ENCODE data around the gene KLRK1.
"Not testable (repeated sequence)": the region's sequence is repeated elsewhere in the genome, so short reads cannot be mapped to it uniquely, and the experiment has no call there.

The KLRK1 gene

DNA sequence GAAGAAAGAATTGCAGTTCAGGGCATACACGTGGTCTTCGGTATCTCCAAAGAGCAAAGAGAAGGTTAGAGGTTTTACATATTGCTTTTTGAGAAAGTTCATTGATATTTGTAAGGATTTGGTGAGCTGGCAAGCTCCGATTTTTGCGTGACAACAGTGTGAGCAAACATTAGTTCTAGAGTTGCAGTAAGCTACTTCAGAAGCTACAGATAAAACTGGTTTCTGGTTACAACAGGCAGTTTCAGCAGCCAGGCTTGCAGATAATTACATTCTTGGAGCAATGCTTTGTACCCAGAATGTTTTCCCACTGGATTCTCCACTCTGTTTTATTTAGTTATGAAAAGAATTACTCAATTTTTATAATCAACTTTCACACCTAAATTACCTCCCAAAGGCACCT, 28.2 kb downstream of the KLRK1 start:
- no peak for DNase-seq

DNA sequence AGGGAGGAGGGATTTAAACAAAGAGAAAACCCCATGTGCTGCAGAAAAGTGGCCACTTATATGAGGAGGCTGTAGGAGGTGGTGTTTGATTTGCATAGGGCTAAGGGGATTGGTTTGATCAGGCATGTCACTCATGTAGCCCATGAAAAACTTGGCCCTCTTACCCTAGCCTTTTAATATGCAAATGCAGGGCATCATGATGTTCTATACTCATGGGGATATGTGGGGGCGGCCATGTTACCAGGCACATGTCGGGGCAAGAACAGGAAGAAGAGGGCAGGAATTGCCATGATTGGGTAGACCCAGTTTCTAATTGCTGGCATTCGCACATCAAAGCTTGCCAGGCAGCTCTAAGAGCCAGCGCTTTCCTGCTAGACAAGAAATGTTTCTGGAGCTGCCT, 28.8 kb downstream of the KLRK1 start:
- DNase-seq: no peak

DNA sequence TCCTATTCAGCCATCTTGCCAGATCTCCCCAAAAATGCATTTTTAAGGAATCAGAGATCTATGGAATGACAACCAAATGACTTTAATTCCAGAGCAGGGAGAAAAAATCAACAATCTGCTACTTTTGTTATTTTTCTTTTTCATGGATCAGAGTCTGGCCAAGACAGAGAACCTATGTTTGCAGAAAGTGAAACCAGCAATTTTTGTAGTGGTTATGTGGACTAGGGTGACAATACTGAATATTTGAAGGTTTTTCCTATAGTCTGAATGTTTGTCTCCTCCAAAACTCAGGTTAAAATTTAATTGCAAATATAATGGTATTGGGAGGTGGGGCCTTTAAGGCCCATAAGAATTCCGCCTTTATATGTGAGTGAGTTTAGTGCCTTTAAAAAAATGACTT, 30.9 kb downstream of the KLRK1 start:
- DNase-seq: no peak

DNA sequence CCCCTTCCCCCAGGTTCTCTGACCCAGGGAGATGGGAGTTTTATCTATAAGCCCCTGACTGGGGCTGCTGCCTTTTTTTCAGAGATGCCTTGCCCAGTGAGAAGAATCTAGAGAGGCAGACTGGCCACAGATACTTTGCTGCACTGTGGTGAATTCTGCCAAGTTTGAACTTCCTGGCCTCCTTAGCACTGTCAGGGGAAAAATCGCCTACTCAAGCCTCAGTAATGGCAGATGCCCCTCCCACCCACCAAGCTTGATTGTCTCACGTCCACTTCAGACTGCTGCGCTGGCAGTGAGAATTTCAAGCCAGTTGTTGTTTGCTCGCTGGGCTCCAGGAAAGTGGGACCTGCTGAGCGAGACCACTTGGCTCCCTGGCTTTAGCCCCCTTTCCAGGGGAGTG, 31.7 kb downstream of the KLRK1 start:
- no peak for DNase-seq

DNA sequence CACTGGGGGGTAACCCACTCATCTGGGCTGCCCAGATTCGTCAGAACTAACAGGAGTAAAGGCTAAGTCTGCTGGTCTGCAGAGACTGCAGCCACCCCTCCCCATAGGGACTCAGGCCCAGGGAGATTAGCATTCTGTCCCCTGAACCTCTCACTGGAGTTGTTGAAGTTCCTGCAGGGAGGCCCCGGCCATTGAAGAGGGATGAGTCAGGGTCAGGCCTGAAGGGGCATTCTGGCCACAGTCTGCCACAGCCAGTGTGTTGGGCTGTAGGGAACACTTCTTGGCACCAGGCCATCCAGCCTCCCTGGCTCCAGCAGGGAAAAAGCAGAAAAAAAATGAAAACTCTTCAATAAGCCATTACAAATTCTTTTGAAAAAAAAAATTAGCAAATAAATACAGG, 35.3 kb downstream of the KLRK1 start:
- DNase-seq: no peak

DNA sequence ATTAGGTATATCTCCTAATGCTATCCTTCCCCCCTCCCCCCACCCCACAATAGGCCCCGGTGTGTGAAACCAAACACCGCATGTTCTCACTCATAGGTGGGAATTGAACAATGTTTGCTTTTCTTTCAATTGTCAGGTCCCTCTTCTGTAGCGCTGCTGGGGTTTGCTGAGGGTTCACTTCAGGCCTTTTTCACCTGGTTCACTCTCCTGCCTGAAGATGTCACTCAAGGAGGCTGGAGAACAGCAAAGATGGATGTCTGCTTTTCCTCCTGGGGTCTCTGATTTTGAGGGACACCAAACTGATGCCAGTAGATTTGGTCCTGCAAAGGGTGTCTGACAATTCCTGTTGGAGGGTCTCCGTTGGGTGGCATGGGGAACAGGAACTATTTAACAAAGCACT, 35.8 kb downstream of the KLRK1 start:
- no peak for DNase-seq

DNA sequence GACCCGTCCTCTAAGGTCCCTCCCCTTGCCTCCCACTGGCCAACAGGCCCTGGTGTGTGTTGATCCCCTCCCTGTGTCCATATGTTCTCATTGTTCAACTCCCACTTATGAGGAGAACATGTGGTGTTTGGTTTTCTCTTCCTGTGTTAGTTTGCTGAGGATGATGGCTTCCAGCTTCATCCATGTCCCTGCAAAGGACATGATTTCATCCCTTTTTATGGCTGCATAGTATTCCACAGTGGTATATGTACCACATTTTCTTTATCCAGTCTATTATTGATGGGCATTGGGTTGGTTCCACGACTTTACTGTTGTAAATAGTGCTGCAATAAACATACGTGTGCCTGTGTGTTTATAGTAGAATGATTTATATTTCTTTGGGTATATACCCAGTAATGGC, 38.4 kb downstream of the KLRK1 start:
- not testable (repeated sequence) for DNase-seq

DNA sequence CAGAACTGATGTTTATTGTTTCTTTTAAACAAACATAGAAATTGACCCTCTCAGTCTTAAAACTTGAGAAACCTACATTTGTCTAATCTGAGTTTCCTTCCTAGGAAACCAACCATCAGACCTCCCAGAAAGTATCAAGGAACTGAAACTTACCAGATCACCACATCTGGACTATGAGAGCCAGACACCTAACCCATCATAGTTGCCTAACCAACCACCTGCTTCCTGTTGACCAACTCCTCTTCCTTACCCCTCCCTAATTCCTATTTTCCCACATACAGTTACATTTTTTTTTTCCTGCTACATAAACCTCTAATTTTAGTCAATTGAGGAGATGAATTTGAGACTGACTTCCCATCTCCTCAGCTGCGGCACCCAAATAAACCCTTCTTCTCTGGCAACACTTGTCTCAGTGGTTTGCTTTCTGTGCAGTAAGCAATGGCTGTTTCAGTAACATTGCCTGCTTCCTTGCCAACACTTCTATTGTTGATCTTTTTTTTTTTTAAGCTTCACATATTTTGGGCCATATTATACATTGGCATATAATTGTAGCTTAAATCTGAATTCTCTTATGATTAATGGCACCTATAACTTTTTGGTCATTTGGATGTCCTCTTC, 47.8 kb downstream of the KLRK1 start:
- DNase-seq: no peak

DNA sequence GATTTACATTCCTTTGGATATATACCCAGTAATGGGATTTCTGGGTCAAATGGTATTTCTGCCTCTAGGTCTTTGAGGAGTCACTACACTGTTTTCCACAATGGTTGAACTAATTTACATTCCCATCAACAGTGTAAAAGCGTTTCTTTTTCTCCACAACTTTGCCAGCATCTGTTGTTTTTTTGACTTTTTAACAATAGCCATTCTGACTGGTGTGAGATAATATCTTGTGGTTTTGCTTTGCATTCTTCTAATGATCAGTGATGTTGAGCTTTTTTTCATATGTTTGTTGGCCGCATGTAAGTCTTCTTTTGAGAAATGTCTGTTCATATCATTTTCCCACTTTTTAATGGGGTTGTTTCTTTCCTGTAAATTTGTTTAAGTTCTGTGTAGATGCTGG, 48.9 kb downstream of the KLRK1 start:
- not testable (repeated sequence) for DNase-seq

DNA sequence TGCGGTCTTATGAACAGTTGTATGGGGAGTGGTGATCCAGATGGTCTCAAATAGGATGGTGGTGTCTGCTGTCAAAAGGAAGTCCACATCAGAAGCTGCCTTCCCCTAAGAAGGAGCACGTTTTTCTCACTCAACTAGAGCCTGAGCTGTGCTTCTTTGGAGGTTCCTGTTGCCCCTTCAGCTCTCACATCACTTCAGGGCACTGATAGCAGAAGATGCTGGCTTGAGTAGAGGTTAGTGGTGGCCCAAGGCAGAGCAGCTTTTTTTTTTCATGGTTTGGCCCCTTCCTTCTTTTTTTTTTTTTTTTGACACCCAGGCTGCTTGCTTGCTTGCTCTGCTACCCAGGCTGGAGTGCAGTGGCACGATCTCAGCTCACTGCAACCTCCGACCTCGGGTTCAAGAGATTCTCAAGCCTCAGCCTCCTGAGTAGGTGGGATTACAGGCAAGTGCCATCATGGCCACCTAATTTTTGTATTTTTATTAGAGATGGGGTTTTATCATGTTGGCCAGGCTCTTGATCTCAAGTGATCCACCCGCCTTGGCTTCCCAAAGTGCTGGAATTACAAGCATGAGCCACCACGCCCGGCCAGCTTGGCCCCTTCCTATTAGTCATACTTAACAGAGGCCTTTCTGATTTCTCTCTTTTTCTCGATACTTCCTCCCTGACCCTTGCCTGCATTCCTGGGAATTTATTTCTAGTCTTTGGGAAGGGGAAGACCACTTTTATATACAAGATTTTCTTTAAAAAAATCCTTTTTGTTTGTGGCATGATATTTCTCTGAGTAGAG, 50.6 kb downstream of the KLRK1 start:
- no peak for DNase-seq

DNA sequence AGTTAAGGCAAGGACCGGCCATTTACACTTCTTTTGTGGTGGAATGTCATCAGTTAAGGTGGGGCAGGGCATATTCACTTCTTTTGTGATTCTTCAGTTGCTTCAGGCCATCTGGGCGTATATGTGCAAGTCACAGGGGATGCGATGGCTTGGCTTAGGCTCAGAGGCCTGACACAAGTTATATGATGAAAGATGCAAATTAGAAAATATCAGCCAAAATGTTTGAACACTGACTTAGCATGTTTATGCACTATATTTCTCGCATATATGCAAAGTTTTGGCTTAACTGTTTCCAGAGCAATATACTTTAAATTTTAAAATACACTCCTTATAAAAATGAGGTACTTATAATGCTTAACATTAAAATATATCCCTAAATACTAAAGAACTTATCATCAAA, 51.4 kb downstream of the KLRK1 start:
- not testable (repeated sequence) for DNase-seq

DNA sequence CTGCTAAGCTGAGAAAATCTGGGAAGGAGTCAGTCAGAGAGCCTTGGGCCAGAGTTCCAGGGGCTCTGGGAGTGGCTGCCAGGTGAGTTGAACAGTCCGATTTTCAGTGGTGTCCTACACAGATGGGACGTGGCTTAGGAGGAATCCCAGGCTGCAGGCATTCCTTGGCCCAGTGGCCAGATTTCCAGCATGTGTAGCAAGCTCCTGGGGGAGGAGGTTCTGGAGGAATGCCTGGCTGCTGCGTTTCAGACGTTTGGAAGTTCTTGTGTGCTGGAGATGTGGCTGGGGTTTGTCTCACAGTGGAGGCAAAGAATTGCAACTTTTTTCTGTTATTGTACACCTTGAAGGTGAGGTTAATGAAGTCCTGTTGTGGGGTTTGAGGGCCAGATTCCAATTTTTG, 53.6 kb downstream of the KLRK1 start:
- not testable (repeated sequence) for DNase-seq

DNA sequence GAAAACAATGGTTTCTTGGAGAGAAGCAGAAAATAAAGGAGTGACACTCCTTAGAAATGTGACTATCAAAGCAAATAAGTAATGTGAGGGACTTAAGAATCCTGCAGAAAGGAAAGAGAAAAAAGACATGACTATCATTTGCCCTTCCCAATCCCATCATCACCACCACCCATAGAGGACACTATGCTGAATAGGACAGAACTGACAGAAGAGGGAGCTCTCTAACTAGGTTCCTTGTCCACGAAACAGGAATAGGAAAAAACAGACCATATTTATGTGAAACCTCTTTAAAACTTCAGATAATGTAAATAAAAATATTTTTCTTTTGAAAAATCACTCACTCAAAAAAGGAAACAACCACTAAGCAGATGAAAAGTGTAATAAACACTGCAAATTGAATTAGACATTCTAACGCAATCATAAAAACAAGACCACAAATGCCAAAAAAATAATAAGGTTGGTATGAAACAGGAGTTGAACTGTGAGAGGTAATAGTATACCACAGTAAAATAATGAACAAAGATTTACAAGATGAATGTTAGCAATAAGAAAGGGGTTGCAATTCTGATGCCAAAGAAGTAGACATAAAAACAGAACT, 58.1 kb downstream of the KLRK1 start:
- no peak for DNase-seq

DNA sequence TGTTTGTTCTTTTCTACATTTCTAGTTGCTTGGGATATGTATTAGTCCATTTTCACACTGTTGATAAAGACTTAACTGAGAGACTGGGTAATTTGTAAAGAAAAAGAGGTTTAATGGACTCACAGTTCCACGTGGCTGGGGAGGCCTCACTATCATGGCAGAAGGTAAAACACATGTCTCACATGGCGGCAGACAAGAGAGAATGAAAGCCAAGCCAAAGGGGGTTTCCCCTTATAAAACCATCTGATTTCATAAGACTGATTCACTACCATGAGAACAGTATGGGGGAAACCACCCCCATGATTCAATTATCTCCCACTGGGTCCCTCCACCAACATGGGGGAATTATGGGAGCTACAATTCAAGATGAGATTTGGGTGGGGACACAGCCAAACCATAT, 61.1 kb downstream of the KLRK1 start:
- not testable (repeated sequence) for DNase-seq
